Measurements from ENCODE around the gene CANT1.

CANT1 gene

DNA sequence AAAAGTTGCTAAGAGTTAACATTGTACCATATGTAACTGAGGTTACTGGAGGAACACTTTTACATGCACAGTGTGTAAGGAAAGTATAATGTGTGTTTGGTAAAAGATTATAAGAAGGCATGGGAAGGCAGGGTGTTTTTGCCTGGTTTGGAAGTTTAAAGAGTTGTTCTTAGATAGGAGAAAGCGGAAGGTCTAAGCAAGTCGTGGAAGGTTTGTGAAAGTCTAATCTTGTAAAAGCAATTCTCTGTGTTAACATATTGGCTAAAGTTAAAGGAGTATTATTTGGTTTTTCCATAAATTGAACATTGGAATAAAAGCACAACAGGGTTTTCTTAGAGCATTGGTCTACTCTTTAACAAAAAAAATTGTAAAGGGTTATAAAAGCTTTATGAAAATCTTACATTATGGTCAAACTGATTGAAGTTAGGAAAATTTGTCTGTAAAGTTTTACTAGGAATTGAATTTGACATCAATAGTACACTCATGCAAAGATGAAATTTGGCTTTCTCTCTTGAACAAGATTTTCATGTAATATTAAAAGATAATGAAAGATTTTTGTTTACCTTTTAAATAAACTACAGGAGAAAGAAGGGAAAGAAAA, 4.7 kb upstream of the CANT1 start:
- H3K4me3 ChIP-seq (ENCODE audit: low read length) = no peak overlapping the region
- no peak for DNase-seq (ENCODE audit: low read depth)
- TF ChIP-seq, protein P1, sequence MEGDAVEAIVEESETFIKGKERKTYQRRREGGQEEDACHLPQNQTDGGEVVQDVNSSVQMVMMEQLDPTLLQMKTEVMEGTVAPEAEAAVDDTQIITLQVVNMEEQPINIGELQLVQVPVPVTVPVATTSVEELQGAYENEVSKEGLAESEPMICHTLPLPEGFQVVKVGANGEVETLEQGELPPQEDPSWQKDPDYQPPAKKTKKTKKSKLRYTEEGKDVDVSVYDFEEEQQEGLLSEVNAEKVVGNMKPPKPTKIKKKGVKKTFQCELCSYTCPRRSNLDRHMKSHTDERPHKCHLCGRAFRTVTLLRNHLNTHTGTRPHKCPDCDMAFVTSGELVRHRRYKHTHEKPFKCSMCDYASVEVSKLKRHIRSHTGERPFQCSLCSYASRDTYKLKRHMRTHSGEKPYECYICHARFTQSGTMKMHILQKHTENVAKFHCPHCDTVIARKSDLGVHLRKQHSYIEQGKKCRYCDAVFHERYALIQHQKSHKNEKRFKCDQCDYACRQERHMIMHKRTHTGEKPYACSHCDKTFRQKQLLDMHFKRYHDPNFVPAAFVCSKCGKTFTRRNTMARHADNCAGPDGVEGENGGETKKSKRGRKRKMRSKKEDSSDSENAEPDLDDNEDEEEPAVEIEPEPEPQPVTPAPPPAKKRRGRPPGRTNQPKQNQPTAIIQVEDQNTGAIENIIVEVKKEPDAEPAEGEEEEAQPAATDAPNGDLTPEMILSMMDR (IDR thresholded peaks at IDR 0.05; ENCODE audit: insufficient read depth, low read depth, low read length, missing control alignments) = no peak

DNA sequence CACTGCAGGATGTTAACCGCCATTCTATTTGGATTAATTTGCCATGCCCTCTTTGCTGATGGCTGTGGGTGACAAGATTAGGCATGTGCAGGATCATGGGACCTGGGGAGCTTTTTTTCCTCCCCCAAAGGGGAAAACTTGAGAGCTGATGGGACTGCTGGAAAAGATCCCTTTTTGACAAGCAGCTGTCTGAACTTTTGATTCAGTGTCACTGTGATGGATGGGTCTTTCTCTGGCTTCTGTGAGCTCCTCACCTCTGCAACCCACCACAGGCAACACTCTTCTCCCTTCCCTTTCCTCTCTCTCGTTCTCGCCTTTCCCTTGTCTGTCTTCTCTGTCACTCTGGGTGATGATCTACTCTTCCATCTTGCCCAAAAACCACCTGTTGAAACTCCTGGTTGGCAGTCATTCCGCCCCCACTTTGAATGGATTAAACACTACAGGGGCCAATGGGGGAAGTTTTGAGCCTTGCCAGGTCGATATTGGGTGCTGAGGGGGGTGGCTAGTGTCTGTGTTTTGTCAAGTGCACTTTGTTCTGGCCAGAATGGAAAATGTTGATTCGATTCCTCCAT, 3.1 kb upstream of the CANT1 start:
- TF ChIP-seq, protein P1 (IDR thresholded peaks at IDR 0.05; ENCODE audit: insufficient read depth, low read depth, low read length, missing control alignments) = no peak
- no peak overlapping the region for H3K4me3 ChIP-seq (ENCODE audit: low read length)
- no peak for DNase-seq (ENCODE audit: low read depth)

DNA sequence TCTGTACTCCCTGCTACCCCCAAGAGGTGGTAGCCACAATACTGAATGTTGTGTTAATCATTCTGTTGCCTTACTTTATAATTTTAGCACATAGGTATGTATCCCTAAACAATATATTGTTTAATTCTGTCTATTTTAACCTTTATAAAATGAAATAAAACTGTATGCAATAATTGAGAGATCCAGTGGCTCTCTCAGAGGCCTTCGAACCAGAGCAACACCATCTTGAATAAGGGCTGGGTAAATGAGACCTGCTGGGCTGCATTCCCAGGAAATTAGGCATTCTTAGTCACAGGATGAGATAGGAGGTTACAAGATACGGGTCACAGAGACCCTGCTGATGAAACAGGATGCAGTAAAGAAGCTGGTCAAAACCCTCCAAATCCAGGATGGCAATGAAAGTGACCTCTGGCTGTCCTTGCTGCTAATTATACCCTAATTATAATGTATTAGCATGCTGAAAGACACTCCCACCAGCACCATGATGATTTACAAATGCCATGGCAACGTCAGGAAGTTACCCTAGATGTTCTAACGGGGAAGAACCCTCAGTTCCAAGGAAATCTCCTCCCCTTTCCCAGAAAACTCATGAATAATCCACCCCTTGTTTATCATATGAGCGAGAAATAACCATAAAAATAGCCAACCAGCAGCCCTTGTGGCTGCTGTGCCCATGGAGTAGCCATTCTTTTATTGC, 2.0 kb upstream of the CANT1 start:
- TF ChIP-seq, protein P1 (IDR thresholded peaks at IDR 0.05; ENCODE audit: insufficient read depth, low read depth, low read length, missing control alignments) = no peak
- H3K4me3 ChIP-seq (ENCODE audit: low read length) = no peak overlapping the region
- DNase-seq (ENCODE audit: low read depth) = peak; percentile 91

DNA sequence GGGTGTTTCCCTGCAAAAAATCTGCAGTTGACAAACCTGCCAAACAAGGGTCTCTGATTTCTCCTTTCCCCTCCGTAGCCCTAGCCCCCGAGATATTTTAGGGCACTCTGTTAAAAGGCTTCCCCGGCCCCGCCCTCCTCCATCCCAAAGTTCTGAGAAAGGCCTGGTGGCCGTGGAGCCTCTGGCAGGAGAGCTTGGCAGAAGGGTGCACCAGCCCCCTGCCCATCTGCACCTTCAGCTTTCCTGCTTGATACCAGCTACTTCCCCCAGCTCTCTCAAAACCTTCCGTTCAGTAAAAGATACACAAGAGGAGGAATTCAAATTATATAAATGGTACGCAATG, 711 bp upstream of the CANT1 start:
- H3K4me3 ChIP-seq (ENCODE audit: low read length) = peak overlapping the region; percentile 56
- no peak for DNase-seq (ENCODE audit: low read depth)
- TF ChIP-seq, protein P1 (IDR thresholded peaks at IDR 0.05; ENCODE audit: insufficient read depth, low read depth, low read length, missing control alignments) = no peak

DNA sequence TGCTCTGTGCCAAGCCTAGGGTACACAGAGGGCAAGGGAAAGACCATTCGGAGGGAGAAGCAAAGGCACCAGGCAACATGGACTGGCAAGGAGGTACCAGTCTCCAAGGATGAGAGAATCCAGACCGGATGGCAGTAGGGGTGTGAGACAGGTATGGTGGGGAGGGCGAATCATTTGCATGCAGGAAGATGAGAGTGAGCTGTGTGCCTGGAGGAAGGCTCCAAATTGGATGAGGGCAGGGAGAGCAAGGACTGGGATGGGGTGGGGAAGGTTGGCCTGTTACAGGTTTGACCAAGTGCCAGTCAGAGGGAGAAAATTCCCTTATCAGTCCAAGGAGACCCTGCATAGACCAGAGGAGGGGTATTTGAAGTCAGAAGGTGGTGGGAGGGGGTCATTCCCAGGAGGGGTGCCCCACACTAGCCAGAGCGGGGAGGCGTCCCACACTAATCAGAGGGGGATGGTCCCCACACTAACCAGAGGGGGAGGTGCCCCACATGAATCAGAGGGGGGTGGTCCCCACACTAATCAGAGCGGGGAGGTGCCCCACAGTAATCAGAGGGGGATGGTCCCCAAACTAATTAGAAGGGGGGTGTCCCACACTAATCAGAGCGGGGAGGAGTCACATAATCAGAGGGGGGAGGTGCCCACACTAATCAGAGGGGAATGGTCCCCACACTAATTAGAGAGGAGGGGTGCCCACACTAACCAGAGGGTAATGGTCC, 737 bp downstream of the CANT1 start:
- TF ChIP-seq, protein P1 (IDR thresholded peaks at IDR 0.05; ENCODE audit: insufficient read depth, low read depth, low read length, missing control alignments) = no peak
- DNase-seq (ENCODE audit: low read depth) = no peak
- peak overlapping the region; percentile 83 for H3K4me3 ChIP-seq (ENCODE audit: low read length)

DNA sequence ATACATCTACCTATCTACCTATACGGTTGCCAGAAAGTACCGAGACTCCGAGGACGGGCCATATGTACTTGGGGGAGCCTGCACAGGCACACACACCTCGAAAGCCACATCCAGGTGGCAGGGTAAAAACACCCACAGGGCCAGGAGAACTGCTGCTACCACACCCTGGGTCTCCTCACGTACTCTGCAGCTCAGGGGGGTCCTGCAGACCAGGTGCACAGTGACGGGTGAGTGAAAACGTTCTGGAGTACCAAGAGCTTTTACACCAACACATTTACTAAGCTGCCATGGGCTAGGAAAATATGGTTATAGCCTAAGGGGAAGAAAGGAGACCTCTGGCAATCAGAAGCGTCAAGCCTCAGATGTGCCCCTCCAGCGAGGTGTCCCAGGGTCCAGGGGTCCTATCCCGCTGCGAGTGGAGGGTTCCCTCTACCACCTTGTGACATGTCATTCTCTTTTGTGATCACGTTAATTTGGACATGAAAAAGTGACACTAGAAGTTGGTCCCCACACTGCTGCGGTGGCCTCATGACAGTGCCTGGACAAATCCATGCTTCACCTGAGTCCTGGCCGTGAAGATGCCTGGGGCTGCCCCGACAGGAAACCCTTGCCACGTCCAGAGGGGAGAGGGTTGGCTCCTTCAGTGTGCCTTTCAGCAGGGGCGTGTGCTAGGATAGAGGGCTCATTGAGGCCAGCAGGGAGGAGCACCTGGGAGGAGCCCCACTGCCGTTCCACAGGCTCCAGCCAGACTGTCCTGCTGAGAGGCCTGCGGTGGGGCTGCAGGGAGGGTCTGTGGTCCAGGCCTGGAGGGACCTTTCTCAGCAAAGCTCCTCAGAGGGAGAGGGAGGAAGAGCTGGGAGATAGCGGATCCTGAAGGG, 1.8 kb downstream of the CANT1 start:
- TF ChIP-seq, protein P1 (IDR thresholded peaks at IDR 0.05; ENCODE audit: insufficient read depth, low read depth, low read length, missing control alignments) = no peak
- H3K4me3 ChIP-seq (ENCODE audit: low read length) = no peak overlapping the region
- no peak for DNase-seq (ENCODE audit: low read depth)

All from epithelial cell of esophagus (primary cell).